ENCODE data around the gene CARS1. TPM values are rescaled to one million over a fixed set of nuclear protein-coding genes. Genes with fewer than 3 reads are reported as not detected.

CARS1 gene
- total RNA-seq, 3 donors from 2014 or later: 40.9 to 61.0 (median 43.3) TPM

- intact Hi-C loops (cut with DNase I, micrococcal nuclease): no loop called here
- Histone ChIP-seq H3K4me1 (ENCODE audit: low read depth) (peaks cover 2% of the 10 kb centered on the region), H3K36me3 (ENCODE audit: low read depth) (no peaks in the 10 kb centered on the region), H3K9me3 (no peaks in the 10 kb centered on the region), H3K4me3 (no peak overlapping the region)
- ATAC-seq (peak; percentile 13), DNase-seq (no peak)
- TF ChIP-seq CTCF (IDR thresholded peaks at IDR 0.05): no peak
Observed at GRCh38 chr11:2977113-2977512, 80.1 kb downstream of the CARS1 start.

- H3K36me3 ChIP-seq (ENCODE audit: low read depth): no peaks in the 10 kb centered on the region
- no peak for TF ChIP-seq CTCF (IDR thresholded peaks at IDR 0.05)
- intact Hi-C loops (cut with DNase I, micrococcal nuclease): no loop called here
- DNase-seq (no peak), ATAC-seq (peak; percentile 9)
- no peaks in the 10 kb centered on the region for H3K9me3 ChIP-seq
- no peak overlapping the region for H3K4me3 ChIP-seq
- H3K4me1 ChIP-seq (ENCODE audit: low read depth): no peaks in the 10 kb centered on the region
Observed at GRCh38 chr11:2976294-2977063, 80.7 kb downstream of the CARS1 start.

- no peak for DNase-seq
- TF ChIP-seq CTCF (IDR thresholded peaks at IDR 0.05): no peak
- intact Hi-C loops (cut with DNase I, micrococcal nuclease): no loop called here
- no peaks in the 10 kb centered on the region for H3K4me1 ChIP-seq (ENCODE audit: low read depth)
- peaks cover 4% of the 10 kb centered on the region for H3K36me3 ChIP-seq (ENCODE audit: low read depth)
- no peak overlapping the region for H3K4me3 ChIP-seq
- peak; percentile 89 for ATAC-seq
- no peaks in the 10 kb centered on the region for H3K9me3 ChIP-seq
Observed at GRCh38 chr11:2975594-2975993, 81.6 kb downstream of the CARS1 start.

- Histone ChIP-seq H3K36me3 (ENCODE audit: low read depth) (peaks cover 17% of the 10 kb centered on the region), H3K9me3 (no peaks in the 10 kb centered on the region), H3K4me3 (no peak overlapping the region), H3K4me1 (ENCODE audit: low read depth) (no peaks in the 10 kb centered on the region)
- ATAC-seq: no peak
- intact Hi-C loops (cut with DNase I, micrococcal nuclease): no loop called here
- no peak for TF ChIP-seq CTCF (IDR thresholded peaks at IDR 0.05)
- no peak for DNase-seq
Observed at GRCh38 chr11:2974272-2974671, 83.0 kb downstream of the CARS1 start.

- TF ChIP-seq CTCF (IDR thresholded peaks at IDR 0.05): no peak
- no peaks in the 10 kb centered on the region for H3K4me1 ChIP-seq (ENCODE audit: low read depth)
- no peak overlapping the region for H3K4me3 ChIP-seq
- ATAC-seq (no peak), DNase-seq (no peak)
- H3K36me3 ChIP-seq (ENCODE audit: low read depth): peaks cover 41% of the 10 kb centered on the region
- no peaks in the 10 kb centered on the region for H3K9me3 ChIP-seq
- intact Hi-C loops (cut with DNase I, micrococcal nuclease): no loop called here
Observed at GRCh38 chr11:2968341-2968900, 88.8 kb downstream of the CARS1 start.

Measured in mucosa of descending colon (tissue), 3 donors.